ENCODE data around the gene NHLH1.

- no peak for TF ChIP-seq EZH2 (IDR thresholded peaks at IDR 0.05)
- no peak for TF ChIP-seq POLR2AphosphoS5 (IDR thresholded peaks at IDR 0.05; ENCODE audit: borderline replicate concordance, low read depth, low read length)
These were observed 45.1 kb downstream of the NHLH1 start for GRCh38 chr1:160412028-160412362.
